GM18507 (cell line): ENCODE results near the gene NBL1.

Experiments used
- DNase-seq: peaks from one replicate; pipeline ENCODE4 v3.0.0; 2011; ENCODE audit warnings: low read depth; ENCODE audit not compliant: insufficient read length; ENCODE audit errors: extremely low spot score
- FAIRE-seq: peaks from 2 replicates; lab custom pipeline; 2011; peaks lifted over from hg19 to GRCh38; lab: Jason Lieb, UNC

The NBL1 gene

DNA sequence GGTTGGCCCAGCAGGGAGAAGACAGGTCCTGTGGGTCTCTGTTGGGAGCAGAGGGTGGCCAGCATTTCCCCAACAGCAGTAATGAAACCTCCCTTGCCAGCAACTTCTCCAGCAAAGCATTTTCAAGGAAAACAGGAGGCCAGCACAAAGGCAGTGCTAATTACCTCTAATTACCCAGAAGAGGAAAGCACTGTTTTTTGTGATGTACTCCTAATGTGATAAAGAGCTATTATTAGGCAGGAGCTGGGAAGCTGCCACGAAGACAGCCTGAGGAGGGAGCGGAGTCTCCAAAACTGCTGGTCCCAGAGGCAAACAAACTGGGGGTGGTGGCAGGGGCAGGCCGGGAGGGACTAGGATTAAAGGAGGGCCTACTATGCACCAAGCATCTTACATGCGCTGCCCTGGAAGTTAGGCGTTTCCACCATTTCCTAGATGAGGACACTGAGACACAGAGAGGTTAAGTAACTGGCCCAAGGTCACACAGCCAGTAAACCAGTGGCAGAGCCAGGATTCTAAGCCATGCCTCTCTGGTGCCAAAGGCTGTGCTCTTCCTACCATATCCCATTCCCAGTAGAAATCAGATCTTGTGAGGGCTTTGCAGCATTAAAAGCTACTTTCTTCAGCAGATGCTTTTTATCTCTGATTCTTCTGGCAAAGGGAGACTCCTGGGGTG lies 45.1 kb downstream of the NBL1 start:
- no peak for DNase-seq
- FAIRE-seq: no peak

DNA sequence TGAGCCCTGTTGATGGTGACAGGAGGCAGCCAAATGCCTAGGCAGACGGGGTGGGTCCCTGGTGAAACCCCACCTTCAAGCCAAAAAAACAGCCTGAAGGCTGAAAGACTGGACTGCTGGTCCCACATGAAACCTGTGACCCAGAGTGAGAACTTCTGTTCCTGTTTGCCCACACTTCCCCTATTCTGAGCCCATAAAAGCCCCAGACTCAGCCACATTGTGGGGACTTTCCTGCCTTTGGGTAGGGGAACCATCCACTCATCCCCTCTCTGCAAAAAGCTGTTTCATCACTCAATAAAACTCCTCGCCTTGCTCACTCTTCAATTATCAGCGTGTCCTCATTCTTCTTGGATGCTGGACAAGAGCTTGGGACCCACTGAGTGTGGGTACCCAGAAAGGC lies 45.7 kb downstream of the NBL1 start:
- FAIRE-seq (no peak), DNase-seq (no peak)

DNA sequence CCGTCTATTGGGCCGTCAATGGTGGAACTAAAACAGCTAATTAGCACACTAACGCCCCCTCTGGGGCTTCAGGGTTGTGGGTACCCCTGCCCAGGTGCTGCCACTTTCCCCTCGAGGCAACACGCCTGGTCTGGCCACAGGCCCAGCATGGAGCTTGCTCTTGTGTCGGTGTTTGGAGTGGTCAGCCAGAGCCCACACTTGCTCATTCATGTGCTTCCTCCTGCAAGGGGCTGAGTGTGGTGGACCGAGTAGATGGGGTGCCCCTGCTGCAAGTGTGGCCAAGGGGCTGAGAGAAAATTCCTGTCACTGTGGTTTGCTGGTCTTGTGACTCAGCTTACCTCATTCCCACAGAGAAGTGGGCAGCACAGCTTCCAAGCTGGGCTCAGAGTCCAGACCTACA lies 46.2 kb downstream of the NBL1 start:
- DNase-seq (no peak), FAIRE-seq (no peak)

DNA sequence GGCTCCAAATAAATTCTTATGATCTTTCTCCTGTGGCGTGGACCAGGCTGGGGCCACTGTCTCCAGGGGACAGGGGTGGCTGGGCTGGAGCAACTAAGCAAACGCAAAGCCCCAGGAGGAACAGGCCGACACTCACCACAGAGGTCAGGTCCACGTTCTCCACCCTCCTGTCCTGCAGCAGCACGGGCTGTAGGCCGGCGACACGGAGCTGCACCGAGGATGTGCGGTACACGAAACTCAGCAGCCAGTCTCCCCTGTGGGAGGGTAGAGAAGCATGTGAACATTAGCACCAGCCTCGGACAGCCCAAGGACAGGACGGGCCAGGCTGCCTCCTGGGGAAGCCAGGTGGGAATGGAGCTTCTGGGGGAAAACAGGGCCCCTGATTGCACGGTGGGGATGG lies 50.2 kb downstream of the NBL1 start:
- no peak for DNase-seq
- FAIRE-seq: no peak

DNA sequence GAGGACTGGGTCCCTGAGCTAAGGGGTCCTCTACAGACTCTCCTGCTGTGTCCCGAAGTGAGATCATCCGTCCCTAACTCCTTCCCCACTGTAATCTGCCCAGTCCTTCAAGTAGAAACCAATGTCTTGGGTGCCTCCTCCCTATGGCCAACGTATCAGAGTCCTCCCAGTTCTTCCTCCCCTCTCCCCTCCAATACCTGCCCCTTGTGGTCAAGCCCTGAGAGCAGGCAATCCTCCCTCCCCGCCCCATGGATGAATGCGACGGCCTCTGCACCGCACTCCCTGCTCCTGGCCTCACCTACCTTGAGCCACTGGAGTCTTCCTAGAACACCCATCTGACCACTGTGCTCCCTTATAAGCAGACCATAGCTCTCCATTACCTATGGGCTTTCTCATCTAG lies 51.7 kb downstream of the NBL1 start:
- DNase-seq (no peak), FAIRE-seq (no peak)

DNA sequence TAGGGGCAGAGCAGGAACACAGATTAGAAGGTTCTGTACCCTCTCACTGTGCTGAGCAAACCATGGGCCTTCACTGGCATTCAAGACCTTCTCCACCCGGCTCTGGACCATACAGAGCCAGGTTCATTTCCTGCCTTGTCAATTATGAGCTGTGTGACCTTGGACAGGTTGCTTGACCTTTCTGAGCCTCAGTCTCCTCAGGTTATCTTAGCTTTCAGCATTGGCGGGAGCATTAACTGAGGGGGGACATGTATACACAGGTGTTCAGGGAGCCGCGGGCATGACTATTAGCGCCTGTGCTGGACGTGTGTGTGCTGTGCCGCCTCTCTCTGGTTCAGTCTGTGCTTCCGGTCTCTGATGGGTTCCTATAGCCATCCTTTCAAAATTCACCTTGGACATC lies 52.7 kb downstream of the NBL1 start:
- FAIRE-seq: no peak
- no peak for DNase-seq

DNA sequence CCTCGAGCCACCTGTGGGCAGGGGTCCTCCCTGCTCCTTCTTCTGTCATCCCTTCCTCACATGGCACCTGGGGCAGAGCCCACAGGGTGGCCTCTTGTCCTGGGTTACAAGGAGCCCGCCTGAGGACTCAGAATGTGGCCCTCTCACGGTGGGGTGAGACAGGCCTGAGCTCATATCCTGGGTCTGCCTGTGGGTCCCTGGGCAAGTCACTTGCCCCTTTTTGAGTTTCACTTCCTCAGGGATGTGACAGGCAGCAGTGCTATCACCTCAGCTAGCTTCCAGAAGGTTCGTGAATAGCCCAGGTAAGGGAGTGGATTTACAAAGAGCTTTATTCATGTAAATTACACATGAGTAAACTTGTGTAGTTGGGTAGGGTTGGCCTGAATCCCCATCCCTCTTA lies 54.1 kb downstream of the NBL1 start:
- FAIRE-seq (peak; percentile 67), DNase-seq (peak; percentile 20)

DNA sequence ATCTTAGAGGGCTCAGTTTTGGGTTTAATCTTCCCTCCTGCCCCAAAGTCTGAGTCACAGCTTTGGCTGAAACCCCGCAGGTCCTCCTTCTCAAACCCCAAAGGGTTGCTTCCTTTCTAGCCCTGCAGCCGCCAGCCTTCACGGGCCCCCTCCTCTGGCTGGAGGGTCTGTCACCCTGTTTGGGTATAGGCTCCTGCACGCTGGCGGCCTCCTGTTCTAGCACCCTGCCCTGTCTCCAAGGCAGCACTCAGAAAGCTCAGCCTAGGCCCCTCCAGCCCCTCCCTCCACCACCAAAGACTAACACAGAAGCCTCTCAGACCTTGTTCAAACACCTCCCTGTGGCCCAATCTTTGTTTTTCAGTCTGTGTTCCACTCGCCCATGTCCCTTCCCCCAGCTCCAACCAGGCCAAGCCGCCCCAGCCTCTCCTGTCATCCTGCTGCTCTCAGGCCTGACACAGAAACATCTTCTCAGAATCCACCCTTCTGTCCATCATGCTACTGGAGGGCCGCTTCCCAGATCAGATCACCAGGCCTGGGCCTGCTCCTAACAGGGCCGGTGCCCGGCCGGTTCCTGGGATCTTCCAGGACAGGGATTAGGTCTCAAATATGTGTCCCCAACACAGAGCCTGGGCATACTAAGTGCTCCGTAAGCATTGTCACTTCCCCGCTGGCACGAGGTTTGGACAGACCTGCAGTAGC lies 56.1 kb downstream of the NBL1 start:
- no peak for FAIRE-seq
- no peak for DNase-seq

DNA sequence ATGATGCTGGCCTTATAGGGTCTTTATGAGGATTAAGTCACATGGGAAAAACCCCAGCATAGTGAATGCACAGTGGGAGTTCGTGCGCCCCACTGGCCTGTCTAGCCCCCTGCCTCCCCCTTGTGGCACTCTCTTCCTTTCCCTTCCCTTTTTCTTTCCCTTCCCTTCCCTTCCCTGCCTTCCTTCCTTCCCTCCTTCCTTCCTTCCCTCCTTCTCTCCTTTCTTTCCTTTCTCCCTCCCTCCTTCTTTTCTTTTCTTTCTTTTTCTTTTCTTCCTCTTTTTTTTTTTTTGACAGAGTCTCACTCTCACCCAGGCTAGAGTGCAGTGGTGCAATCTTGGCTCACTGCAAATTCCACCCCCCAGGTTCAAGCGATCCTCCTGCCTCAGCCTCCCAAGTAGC lies 59.2 kb downstream of the NBL1 start:
- DNase-seq (no peak), FAIRE-seq (no peak)

DNA sequence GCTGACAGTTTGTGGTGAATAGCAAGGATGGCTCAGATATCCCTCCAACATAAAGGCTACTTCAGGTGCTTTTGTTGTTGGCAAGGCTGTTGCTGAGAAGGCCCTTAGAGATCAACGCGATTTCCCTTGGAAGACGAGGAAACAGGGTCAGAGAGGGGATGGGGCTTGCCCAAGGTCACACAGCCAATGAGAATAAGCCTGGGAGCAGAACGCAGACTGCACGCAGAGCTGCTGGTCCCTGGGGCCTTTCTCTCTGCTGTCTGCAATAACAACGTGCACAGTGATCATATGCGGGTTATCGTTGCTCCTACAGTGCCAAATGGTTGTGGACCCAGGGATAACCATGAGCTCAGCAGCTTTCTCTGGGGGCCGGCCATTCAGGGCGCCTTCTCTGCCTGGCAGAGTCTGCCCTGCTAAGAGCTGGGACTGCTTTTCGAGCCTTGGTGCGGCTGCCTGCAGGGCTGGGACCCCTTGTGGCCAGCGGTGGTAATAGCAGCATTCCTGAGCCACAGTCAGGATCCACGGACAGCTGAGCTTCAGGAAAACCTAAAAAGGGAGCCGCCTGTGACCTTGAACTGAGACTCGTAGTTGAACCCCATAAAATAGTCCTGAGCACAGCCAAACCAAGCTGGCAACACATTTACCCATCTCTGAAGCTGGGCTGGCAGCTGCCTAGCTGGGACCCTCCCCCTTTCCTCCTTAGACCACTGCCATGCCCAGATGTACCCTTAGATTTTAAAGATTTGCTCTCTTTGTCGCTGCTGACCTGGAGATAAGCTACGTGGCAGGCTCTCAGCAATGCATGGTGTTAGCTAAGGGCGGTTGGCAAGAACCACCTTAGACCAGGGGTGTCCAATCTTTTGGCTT lies 60.4 kb downstream of the NBL1 start:
- DNase-seq: peak; percentile 42

DNA sequence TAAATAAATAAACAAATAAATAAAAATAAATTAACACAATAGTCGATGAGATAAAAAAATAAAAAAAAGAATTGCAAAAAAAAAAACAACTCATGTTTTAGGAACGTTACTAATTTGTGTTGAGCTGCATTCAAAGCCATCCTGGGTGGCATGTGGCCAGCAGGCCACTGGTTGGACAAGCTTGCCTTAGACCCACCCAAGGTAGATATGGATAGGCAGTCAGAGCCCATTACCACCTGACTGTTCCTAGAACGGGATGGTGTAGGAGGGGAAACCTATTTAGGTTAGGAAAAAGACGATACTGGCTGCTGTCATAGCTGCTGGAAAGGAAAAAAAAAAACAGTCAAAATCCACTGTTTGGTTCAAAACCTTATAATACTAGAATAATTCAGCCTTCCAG lies 61.4 kb downstream of the NBL1 start:
- DNase-seq (no peak), FAIRE-seq (no peak)

More for the DNA sequence above, 60.4 kb downstream of the NBL1 start:
- FAIRE-seq: peak; percentile 81

DNA sequence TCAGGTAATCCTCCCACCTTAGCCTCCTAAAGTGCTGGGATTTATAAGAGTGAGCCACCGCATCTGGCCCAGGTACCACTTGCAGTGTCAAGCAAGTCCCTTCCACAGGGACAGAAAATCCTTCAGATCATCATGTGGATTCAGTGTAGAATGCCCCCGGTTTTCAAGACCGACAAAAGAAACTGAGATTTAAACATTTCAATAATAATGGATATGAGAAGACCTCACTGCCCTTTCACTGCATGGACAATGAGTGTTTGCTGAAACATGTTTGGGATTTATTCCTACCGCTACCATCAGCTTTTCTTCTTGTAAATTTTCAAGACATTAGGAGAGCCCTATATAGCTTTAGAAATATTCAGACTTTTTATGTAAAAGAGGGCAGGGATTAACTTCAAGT lies 62.0 kb downstream of the NBL1 start:
- FAIRE-seq (no peak), DNase-seq (no peak)
